ENCODE data around the gene FOXC1.

The FOXC1 gene

DNA sequence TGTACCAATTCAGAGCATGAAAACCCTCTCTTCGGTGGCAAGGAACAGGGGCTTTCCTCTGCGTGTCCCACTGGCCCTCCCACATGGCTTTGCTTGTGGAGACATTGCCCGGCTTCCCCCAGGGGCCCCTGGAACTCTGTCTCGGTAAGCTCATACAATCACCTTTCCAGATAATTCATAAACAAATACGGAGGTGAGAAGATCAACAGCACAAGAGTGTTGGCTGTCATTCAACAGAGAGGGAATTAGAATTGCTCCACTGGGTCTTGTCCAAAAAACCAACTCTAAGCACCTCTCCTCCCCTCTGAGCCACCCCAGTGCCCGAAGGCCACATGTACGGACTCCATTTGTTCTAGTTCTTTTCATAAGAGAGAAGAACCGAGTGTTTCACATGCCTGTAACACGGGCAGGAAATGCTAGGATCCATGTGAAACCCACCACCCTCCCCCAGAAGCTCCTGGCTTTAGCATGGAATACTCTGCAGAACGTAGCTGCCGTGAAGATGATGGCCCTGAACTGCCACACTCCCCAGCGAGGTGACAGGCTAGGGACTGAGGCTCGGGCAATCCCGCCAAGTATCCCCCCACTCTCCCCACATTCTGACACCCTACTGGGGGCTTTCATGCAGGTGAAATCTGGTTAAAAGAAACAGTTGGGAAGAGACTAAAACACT, 24.6 kb upstream of the FOXC1 start:
- no peak overlapping the region for H3K27ac ChIP-seq (ENCODE audit: low read depth, low read length)
- no peaks in the 10 kb centered on the region for H3K4me1 ChIP-seq (ENCODE audit: control insufficient read depth, insufficient read depth, low read length, unreplicated experiment)
- H3K36me3 ChIP-seq (ENCODE audit: insufficient read depth, low read length): no peaks in the 10 kb centered on the region
- H3K27me3 ChIP-seq (ENCODE audit: insufficient read depth, low read length): peaks cover 56% of the 10 kb centered on the region
- H3K4me3 ChIP-seq (ENCODE audit: low read depth, low read length): no peak overlapping the region
- H3K79me2 ChIP-seq (ENCODE audit: control insufficient read depth, insufficient read depth, low read length, unreplicated experiment): no peaks in the 10 kb centered on the region
- H2AFZ ChIP-seq (ENCODE audit: low read length, unreplicated experiment): no peak overlapping the region

DNA sequence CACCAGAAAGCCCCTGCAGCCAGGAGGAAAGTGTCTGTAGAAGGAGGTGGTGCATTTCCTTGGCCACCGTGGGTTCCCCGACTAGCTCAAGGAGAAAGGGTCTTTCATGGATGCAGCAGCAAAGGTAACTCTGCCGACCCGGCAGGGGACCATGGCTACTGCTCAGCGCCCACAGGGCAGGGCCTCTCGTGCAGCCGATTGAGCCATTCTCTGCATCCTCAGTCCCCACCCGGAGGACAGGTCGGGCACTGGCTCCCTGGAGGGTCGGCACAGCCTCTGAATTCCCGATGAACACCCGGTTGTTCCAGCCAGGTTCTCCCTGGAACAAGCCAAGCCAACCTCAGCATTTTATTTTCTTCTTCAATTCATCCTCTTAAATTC, 24.1 kb upstream of the FOXC1 start:
- Histone ChIP-seq H3K27ac (ENCODE audit: low read depth, low read length) (no peak overlapping the region), H3K27me3 (ENCODE audit: insufficient read depth, low read length) (peaks cover 61% of the 10 kb centered on the region), H2AFZ (ENCODE audit: low read length, unreplicated experiment) (no peak overlapping the region), H3K4me3 (ENCODE audit: low read depth, low read length) (no peak overlapping the region), H3K36me3 (ENCODE audit: insufficient read depth, low read length) (no peaks in the 10 kb centered on the region), H3K79me2 (ENCODE audit: control insufficient read depth, insufficient read depth, low read length, unreplicated experiment) (no peaks in the 10 kb centered on the region), H3K4me1 (ENCODE audit: control insufficient read depth, insufficient read depth, low read length, unreplicated experiment) (no peaks in the 10 kb centered on the region)

DNA sequence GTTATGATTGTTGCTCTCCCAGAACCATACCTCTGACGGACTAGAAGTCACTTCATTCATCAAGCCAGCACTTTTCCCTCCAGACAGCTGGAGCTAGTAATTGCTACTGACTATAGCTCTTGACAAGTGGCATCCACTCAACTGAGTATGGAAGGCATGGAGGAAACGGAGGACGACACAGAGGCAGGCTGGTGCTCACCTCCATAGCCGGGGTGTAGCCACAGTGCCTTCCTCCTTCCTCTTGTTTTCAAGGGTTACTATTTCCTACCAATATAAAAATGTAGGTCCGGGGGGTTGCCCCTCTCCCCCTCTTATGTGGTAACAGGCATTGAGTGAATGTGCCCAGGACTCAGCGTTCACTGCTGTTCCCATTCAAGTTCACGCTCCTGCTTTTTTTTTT, 23.5 kb upstream of the FOXC1 start:
- Histone ChIP-seq H3K4me3 (ENCODE audit: low read depth, low read length) (no peak overlapping the region), H2AFZ (ENCODE audit: low read length, unreplicated experiment) (no peak overlapping the region), H3K27me3 (ENCODE audit: insufficient read depth, low read length) (peaks cover 66% of the 10 kb centered on the region), H3K79me2 (ENCODE audit: control insufficient read depth, insufficient read depth, low read length, unreplicated experiment) (no peaks in the 10 kb centered on the region), H3K27ac (ENCODE audit: low read depth, low read length) (no peak overlapping the region), H3K4me1 (ENCODE audit: control insufficient read depth, insufficient read depth, low read length, unreplicated experiment) (no peaks in the 10 kb centered on the region), H3K36me3 (ENCODE audit: insufficient read depth, low read length) (no peaks in the 10 kb centered on the region)

DNA sequence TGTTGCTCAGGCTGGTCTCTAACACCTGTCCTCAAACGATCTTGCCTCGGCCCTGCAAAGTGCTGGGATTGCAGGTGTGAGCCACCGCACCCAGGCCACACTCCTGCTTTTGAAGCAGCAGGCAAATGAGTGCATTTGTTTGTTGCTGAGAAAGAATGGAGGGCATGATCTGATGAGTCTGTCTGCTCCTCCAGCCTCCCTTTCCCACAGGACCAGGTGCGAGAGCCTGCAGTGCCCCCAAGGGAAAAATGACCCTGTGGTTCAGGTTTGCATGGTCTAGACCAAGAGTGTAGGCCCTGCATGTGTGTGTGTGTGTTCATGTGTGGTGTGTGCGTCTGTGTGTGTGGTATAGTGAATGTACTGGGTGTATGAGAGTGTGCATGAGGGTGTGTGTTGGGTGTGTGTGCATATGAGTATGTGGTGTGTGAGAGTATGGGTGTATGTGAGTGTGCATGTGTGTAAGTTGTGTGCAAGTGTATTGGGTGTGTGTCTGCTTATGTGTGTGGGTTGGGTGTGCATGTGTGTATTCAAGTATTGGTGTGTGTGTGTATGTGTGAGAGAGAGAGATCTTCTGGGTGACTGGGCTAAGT, 22.8 kb upstream of the FOXC1 start:
- peaks cover 73% of the 10 kb centered on the region for H3K27me3 ChIP-seq (ENCODE audit: insufficient read depth, low read length)
- no peaks in the 10 kb centered on the region for H3K79me2 ChIP-seq (ENCODE audit: control insufficient read depth, insufficient read depth, low read length, unreplicated experiment)
- H3K27ac ChIP-seq (ENCODE audit: low read depth, low read length): no peak overlapping the region
- H3K4me1 ChIP-seq (ENCODE audit: control insufficient read depth, insufficient read depth, low read length, unreplicated experiment): no peaks in the 10 kb centered on the region
- no peak overlapping the region for H2AFZ ChIP-seq (ENCODE audit: low read length, unreplicated experiment)
- H3K36me3 ChIP-seq (ENCODE audit: insufficient read depth, low read length): no peaks in the 10 kb centered on the region
- H3K4me3 ChIP-seq (ENCODE audit: low read depth, low read length): no peak overlapping the region

DNA sequence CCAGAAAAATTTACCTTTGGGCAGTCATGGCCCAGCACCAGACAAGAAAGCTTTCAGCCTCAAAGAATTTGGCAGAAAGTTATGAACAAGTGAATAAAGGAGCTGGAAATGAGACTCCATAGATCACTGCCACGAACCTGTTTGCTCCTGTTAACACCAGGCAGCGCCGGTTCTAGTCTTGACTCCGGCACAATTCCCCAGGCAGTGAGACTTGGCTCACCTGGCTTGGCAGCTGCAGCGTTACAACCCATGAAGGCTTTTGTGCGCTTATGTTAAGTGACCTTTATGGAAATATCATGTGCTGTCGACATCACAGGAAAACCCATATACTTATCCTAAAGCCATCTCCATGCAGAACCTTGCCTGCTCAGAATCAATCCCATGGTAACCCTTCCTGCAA, 22.2 kb upstream of the FOXC1 start:
- Histone ChIP-seq H3K4me1 (ENCODE audit: control insufficient read depth, insufficient read depth, low read length, unreplicated experiment) (no peaks in the 10 kb centered on the region), H3K27ac (ENCODE audit: low read depth, low read length) (no peak overlapping the region), H3K36me3 (ENCODE audit: insufficient read depth, low read length) (no peaks in the 10 kb centered on the region), H3K4me3 (ENCODE audit: low read depth, low read length) (no peak overlapping the region), H3K27me3 (ENCODE audit: insufficient read depth, low read length) (peaks cover 73% of the 10 kb centered on the region), H2AFZ (ENCODE audit: low read length, unreplicated experiment) (no peak overlapping the region), H3K79me2 (ENCODE audit: control insufficient read depth, insufficient read depth, low read length, unreplicated experiment) (no peaks in the 10 kb centered on the region)

DNA sequence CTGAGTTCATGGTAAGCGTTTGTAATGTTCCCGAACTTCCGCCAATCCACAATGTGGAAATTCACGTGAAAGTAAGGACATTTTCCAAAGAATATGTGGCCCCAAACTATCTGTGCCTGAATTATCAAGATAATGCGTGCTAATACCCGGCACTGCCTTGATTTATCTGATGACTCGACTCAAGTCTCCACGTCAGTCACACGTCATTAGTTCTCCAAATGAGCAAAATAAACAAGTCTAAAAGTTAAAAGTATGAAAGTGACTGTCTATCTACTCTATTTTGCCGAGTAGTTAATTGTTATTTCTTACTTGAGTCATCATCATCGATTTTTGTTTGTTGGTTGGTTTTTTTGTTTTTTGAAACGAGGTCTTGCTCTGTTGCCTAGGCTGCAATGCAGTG, 21.7 kb upstream of the FOXC1 start:
- Histone ChIP-seq H3K4me1 (ENCODE audit: control insufficient read depth, insufficient read depth, low read length, unreplicated experiment) (no peaks in the 10 kb centered on the region), H3K27me3 (ENCODE audit: insufficient read depth, low read length) (peaks cover 77% of the 10 kb centered on the region), H3K36me3 (ENCODE audit: insufficient read depth, low read length) (no peaks in the 10 kb centered on the region), H3K27ac (ENCODE audit: low read depth, low read length) (no peak overlapping the region), H2AFZ (ENCODE audit: low read length, unreplicated experiment) (no peak overlapping the region), H3K4me3 (ENCODE audit: low read depth, low read length) (no peak overlapping the region), H3K79me2 (ENCODE audit: control insufficient read depth, insufficient read depth, low read length, unreplicated experiment) (no peaks in the 10 kb centered on the region)

DNA sequence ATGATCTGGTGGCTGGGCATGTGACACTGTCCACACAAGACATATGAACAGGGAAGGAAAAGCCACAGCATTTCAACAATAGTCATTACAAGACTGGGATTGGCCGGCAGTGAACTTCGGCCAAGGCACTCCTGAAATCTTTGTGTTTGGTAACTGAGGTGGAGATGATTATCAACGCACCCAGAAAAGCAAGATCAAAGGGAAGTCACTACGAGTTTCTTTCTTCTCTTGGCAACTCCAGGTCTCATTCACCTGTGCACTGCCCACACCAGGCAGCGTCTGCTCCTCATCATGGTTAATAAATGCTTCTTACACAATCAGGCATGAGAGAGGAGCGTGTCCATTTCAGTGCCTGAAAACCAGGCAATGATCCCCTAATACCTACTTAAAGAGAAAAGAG, 20.5 kb upstream of the FOXC1 start:
- H3K4me1 ChIP-seq (ENCODE audit: control insufficient read depth, insufficient read depth, low read length, unreplicated experiment): no peaks in the 10 kb centered on the region
- H3K4me3 ChIP-seq (ENCODE audit: low read depth, low read length): no peak overlapping the region
- no peak overlapping the region for H3K27ac ChIP-seq (ENCODE audit: low read depth, low read length)
- H3K27me3 ChIP-seq (ENCODE audit: insufficient read depth, low read length): peaks cover 76% of the 10 kb centered on the region
- H3K79me2 ChIP-seq (ENCODE audit: control insufficient read depth, insufficient read depth, low read length, unreplicated experiment): no peaks in the 10 kb centered on the region
- H2AFZ ChIP-seq (ENCODE audit: low read length, unreplicated experiment): no peak overlapping the region
- H3K36me3 ChIP-seq (ENCODE audit: insufficient read depth, low read length): no peaks in the 10 kb centered on the region

DNA sequence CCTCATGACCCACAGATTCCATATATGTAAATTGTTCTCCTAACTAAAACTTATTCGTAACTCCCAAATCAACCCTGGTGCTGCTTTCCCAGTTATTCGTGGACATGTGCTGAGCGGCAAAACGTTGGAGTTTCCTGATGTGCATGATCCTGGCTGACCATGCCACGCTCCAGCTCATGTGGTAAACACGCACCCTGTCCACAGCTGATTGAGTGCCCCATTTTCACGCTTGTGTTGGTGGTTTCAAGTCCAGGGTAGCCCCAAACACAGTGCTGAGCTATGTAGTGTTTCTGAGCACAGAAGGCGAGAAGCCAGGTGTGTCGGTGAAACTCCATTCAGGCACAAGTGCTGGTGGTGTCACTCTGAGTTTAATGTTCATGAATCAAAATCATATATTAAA, 19.1 kb upstream of the FOXC1 start:
- Histone ChIP-seq H3K27me3 (ENCODE audit: insufficient read depth, low read length) (peaks cover 77% of the 10 kb centered on the region), H2AFZ (ENCODE audit: low read length, unreplicated experiment) (no peak overlapping the region), H3K27ac (ENCODE audit: low read depth, low read length) (no peak overlapping the region), H3K4me1 (ENCODE audit: control insufficient read depth, insufficient read depth, low read length, unreplicated experiment) (no peaks in the 10 kb centered on the region), H3K36me3 (ENCODE audit: insufficient read depth, low read length) (no peaks in the 10 kb centered on the region), H3K4me3 (ENCODE audit: low read depth, low read length) (no peak overlapping the region), H3K79me2 (ENCODE audit: control insufficient read depth, insufficient read depth, low read length, unreplicated experiment) (no peaks in the 10 kb centered on the region)

DNA sequence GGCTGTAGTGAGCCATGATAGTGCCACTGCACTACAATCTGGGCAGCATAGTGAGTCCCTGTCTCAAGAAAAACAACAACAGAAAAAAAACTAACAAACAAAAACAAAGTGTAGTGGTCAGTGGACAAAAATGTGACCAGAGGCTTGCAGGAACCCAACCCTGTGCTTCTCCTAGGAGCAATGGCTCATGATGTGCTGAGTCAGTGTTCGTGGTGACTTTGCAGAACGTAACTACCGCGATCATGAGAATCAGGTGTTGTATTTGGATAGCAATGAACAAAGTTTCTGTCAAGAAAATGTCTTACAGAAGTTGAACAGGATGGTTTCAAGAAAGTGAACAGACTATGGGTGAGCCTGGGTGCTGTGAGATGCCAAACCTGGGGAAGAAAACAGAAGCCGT, 18.5 kb upstream of the FOXC1 start:
- H2AFZ ChIP-seq (ENCODE audit: low read length, unreplicated experiment): no peak overlapping the region

DNA sequence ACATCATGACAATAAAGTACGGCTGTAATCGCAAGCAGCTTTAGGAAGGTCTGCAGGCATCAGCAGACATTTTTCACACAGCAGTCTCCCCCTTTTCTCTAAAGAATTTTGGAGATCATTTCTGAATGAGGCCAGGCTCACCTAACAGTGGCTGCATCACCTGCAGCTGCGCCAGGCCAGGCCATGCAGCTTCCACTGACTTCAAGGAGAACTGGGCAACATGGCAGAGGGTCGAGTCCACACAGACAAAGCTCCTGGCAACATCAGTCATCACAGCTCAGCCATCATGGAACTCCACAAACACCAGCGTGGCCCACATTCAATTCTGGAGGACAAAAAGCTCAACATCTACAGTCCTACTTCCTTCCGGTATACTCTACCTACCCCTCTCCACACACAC, 17.8 kb upstream of the FOXC1 start:
- peaks cover 5% of the 10 kb centered on the region for H3K4me1 ChIP-seq (ENCODE audit: control insufficient read depth, insufficient read depth, low read length, unreplicated experiment)
- peaks cover 72% of the 10 kb centered on the region for H3K27me3 ChIP-seq (ENCODE audit: insufficient read depth, low read length)
- no peak overlapping the region for H2AFZ ChIP-seq (ENCODE audit: low read length, unreplicated experiment)
- no peaks in the 10 kb centered on the region for H3K79me2 ChIP-seq (ENCODE audit: control insufficient read depth, insufficient read depth, low read length, unreplicated experiment)
- H3K36me3 ChIP-seq (ENCODE audit: insufficient read depth, low read length): no peaks in the 10 kb centered on the region
- H3K4me3 ChIP-seq (ENCODE audit: low read depth, low read length): no peak overlapping the region
- no peak overlapping the region for H3K27ac ChIP-seq (ENCODE audit: low read depth, low read length)

More for the DNA sequence above, 18.5 kb upstream of the FOXC1 start:
- no peaks in the 10 kb centered on the region for H3K36me3 ChIP-seq (ENCODE audit: insufficient read depth, low read length)
- no peak overlapping the region for H3K4me3 ChIP-seq (ENCODE audit: low read depth, low read length)
- peaks cover 73% of the 10 kb centered on the region for H3K27me3 ChIP-seq (ENCODE audit: insufficient read depth, low read length)
- no peaks in the 10 kb centered on the region for H3K79me2 ChIP-seq (ENCODE audit: control insufficient read depth, insufficient read depth, low read length, unreplicated experiment)
- no peaks in the 10 kb centered on the region for H3K4me1 ChIP-seq (ENCODE audit: control insufficient read depth, insufficient read depth, low read length, unreplicated experiment)
- no peak overlapping the region for H3K27ac ChIP-seq (ENCODE audit: low read depth, low read length)

DNA sequence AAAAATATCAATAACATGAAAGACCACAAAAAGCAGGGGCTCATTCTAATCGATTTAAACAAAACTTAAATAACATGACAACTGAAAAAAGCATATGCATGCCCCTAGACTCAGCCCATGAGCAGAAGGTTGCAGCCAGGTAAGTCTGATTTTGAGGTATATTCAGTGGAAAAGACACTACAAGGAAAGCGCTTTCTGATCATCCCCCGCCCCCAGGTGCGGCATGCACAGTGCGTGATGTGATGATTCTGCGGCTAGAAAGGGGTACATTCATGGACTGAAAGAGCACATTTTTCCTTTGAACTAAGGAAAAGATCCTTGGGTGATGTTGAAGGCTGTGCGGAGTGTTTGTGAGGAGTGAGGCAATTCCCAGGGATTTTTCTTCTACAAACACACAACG, 16.9 kb upstream of the FOXC1 start:
- Histone ChIP-seq H3K4me3 (ENCODE audit: low read depth, low read length) (no peak overlapping the region), H2AFZ (ENCODE audit: low read length, unreplicated experiment) (no peak overlapping the region), H3K36me3 (ENCODE audit: insufficient read depth, low read length) (no peaks in the 10 kb centered on the region), H3K27me3 (ENCODE audit: insufficient read depth, low read length) (peaks cover 67% of the 10 kb centered on the region), H3K79me2 (ENCODE audit: control insufficient read depth, insufficient read depth, low read length, unreplicated experiment) (no peaks in the 10 kb centered on the region), H3K27ac (ENCODE audit: low read depth, low read length) (no peak overlapping the region), H3K4me1 (ENCODE audit: control insufficient read depth, insufficient read depth, low read length, unreplicated experiment) (peaks cover 11% of the 10 kb centered on the region)
